Smooth muscle cell (in vitro differentiated cells): ENCODE data around the gene CCDC154. TPM values are rescaled to one million over a fixed set of nuclear protein-coding genes. Genes with fewer than 3 reads are reported as not detected.

Experiments
- DNase-seq: peaks from one replicate; lab custom pipeline; 2025; ENCODE audit not compliant: unreplicated experiment; lab: John Stamatoyannopoulos, UW
- H2AFZ ChIP-seq: fragments of 200-600 bp; sonication (generic); 2 replicates; pipeline ENCODE4 v1.6.0; 2016; ENCODE audit warnings: antibody characterized with exemption, low read depth, mild to moderate bottlenecking
- H3F3A ChIP-seq: fragments of 200-600 bp; sonication (generic); 2 replicates; pipeline ENCODE4 v1.6.0; 2017; ENCODE audit warnings: antibody characterized with exemption, low read depth
- H3K27ac ChIP-seq: fragments of 200-600 bp; sonication (generic); 2 replicates; pipeline ENCODE4 v1.5.1; 2016; ENCODE audit warnings: low read depth, mild to moderate bottlenecking
- H3K27me3 ChIP-seq: fragments of 200-600 bp; sonication (generic); 2 replicates; pipeline ENCODE4 v1.6.1; 2016; ENCODE audit warnings: low read depth, mild to moderate bottlenecking
- H3K36me3 ChIP-seq: fragments of 200-600 bp; sonication (generic); 2 replicates; pipeline ENCODE4 v1.5.1; 2016; ENCODE audit warnings: low read depth
- H3K4me1 ChIP-seq: fragments of 200-600 bp; sonication (generic); 2 replicates; pipeline ENCODE4 v1.5.1; 2016; ENCODE audit warnings: low read depth
- H3K4me2 ChIP-seq: fragments of 200-600 bp; sonication (generic); 2 replicates; pipeline ENCODE4 v1.6.0; 2016; ENCODE audit warnings: mild to moderate bottlenecking
- H3K4me3 ChIP-seq: fragments of 200-600 bp; sonication (generic); 2 replicates; pipeline ENCODE4 v1.5.1; 2016; ENCODE audit warnings: mild to moderate bottlenecking
- H3K79me2 ChIP-seq: fragments of 200-600 bp; sonication (generic); 2 replicates; pipeline ENCODE4 v1.6.0; 2016; ENCODE audit warnings: low read depth, mild to moderate bottlenecking
- H3K9ac ChIP-seq: fragments of 200-600 bp; sonication (generic); 2 replicates; pipeline ENCODE4 v1.6.0; 2016; ENCODE audit warnings: low read depth
- H3K9me3 ChIP-seq: fragments of 200-600 bp; sonication (generic); replicated peaks from 2 replicates; pipeline ENCODE4 v1.5.1; 2016; ENCODE audit warnings: low read depth
- H4K20me1 ChIP-seq: fragments of 200-600 bp; sonication (generic); 2 replicates; pipeline ENCODE4 v1.6.0; 2016; ENCODE audit warnings: low read depth
- WGBS: methylation state at CpG from one replicate; pipeline ENCODE4 v1.1.7; 2016; ENCODE audit warnings: low lambda C conversion rate; 5-methylcytosine and 5-hydroxymethylcytosine counted together
- polyA plus RNA-seq: library from polyadenylated mRNA; unstranded; fragments of >200 nt; fragmentation: Nextera tagmentation; extraction: Ambion mirVana; gene quantifications from 2 replicates; pipeline ENCODE4 v1.2.1, GENCODE V29; 2016
- total RNA-seq: library from RNA; depleted of rRNA; stranded (reverse); fragments of >200 nt; gene quantifications from 2 replicates; pipeline ENCODE4 v1.2.3, GENCODE V29; 2014
- TF ChIP-seq, protein P1 (sequence below): fragments of 200-600 bp; sonication (generic); IDR thresholded peaks from 2 replicates; pipeline ENCODE4 v1.5.1; 2017; ENCODE audit warnings: borderline replicate concordance, mild to moderate bottlenecking, antibody characterized with exemption; ENCODE audit not compliant: insufficient read depth, poor library complexity, severe bottlenecking

The CCDC154 gene
- total and polyA plus RNA-seq, 2 experiments from 2014 or later: 0.24 TPM; not detected in 1

DNA sequence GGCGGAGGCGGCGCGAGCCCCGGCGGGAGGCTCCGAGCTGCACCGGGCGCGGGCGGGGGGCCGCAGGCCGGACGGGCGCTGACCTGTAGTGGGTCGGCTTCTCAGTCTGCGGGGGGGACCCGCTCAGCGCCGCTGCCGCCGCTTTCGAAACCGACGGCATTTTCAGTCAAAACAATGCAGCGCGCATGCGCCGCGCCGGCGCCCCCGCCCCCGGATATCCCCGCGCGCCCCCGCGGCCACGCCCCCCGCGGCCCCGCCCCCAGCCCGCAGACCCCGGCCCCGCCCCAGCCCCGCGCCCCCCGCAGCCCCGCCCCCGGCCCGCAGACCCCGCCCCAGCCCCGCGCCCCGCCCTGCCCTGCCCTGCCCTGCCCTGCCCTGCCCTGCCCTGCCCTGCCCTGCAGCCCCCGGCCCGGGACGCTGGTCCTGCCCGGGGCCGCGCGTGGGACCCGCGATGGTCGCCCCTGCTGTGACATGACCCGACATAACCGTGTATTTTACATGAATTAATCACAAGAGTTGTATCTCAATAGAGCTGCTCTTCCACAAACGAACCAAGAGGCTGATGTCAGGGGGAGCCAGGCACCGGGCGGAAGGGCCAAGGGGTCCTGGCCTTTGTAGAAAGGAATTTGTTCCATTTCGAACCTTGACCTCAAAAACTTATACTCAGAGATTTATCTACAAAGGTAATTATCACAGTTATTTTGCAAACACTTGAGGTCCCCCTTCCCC is 29.7 kb downstream of the CCDC154 start, which contains the start of gene UNKL:
TSS of gene UNKL (minus strand) at position 173 of the 729 bp plus-strand sequence. CDS start at position 160, 13 bp downstream.
- no peaks in the 10 kb centered on the region for H4K20me1 ChIP-seq
- H3K27ac ChIP-seq: peak within 1 kb of the TSS; percentile 12
- peak within 1 kb of the TSS; percentile 89 for H3K9ac ChIP-seq
- H2AFZ ChIP-seq: peak within 1 kb of the TSS; percentile 72
- no peaks in the 10 kb centered on the region for H3F3A ChIP-seq
- H3K27me3 ChIP-seq: no peaks in the 10 kb centered on the region
- TF ChIP-seq, protein P1, sequence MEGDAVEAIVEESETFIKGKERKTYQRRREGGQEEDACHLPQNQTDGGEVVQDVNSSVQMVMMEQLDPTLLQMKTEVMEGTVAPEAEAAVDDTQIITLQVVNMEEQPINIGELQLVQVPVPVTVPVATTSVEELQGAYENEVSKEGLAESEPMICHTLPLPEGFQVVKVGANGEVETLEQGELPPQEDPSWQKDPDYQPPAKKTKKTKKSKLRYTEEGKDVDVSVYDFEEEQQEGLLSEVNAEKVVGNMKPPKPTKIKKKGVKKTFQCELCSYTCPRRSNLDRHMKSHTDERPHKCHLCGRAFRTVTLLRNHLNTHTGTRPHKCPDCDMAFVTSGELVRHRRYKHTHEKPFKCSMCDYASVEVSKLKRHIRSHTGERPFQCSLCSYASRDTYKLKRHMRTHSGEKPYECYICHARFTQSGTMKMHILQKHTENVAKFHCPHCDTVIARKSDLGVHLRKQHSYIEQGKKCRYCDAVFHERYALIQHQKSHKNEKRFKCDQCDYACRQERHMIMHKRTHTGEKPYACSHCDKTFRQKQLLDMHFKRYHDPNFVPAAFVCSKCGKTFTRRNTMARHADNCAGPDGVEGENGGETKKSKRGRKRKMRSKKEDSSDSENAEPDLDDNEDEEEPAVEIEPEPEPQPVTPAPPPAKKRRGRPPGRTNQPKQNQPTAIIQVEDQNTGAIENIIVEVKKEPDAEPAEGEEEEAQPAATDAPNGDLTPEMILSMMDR: no peak
- 7% methylated on average over 27 of the region's 72 CpGs for WGBS
- H3K4me2 ChIP-seq: peak within 1 kb of the TSS; percentile 95
- no peaks in the 10 kb centered on the region for H3K9me3 ChIP-seq
- H3K4me1 ChIP-seq: peaks cover 9% of the 10 kb centered on the region
- no peaks in the 10 kb centered on the region for H3K36me3 ChIP-seq
- DNase-seq: peak; percentile 61
- H3K4me3 ChIP-seq: peak within 1 kb of the TSS; percentile 90
- peaks cover 20% of the 10 kb centered on the region for H3K79me2 ChIP-seq

DNA sequence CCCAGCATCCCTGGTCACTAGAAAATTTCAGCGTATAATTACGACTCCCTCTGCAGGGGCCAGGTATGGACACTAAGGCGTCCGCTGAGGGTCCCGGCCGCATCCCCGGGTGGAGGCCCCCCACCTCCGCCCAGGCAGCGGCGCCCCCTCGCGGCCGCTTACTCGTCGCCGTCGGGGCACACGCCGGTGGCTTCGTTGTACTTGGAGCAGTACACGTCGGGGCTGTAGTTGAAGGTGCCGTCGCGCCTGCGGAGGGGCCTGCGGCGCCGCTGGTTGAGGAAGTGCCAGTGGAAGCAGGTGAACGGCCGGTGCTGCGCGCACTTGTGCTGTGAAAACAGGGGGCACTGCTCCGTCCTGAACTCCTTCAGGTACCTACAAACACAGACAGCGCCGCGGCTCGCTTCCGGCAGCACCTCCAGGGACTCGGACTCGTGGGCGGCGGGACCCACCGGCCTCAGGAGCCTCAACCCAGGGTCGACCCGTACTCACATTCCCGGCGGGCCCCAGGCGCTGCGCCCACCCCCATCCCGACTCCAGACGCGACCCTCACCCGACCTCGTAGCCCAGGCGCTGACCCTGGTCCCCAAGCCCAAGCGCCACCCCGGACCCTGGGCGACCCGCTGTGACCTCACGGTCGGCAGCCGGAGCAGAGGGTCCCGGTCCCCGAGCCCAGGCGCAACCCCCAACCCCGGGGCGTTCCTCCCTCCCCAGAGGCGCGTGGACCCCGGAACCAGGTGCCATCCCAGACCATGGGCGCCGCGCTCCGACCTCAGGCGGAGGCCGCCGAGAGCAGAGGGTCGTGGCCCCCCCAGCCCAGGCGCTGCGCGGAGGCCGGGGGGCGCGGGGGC is 30.4 kb downstream of the CCDC154 start:
- peaks cover 12% of the 10 kb centered on the region for H3K79me2 ChIP-seq
- WGBS: 9% methylated on average over 47 of the region's 85 CpGs
- peak overlapping the region; percentile 72 for H2AFZ ChIP-seq
- no peak for DNase-seq
- peaks cover 1% of the 10 kb centered on the region for H3K4me1 ChIP-seq
- peak overlapping the region; percentile 95 for H3K4me2 ChIP-seq
- H3K27ac ChIP-seq: no peak overlapping the region
- TF ChIP-seq, protein P1: peak; percentile 60
- no peaks in the 10 kb centered on the region for H4K20me1 ChIP-seq
- H3K9ac ChIP-seq: peak overlapping the region; percentile 89
- no peaks in the 10 kb centered on the region for H3K36me3 ChIP-seq
- no peaks in the 10 kb centered on the region for H3F3A ChIP-seq
- H3K9me3 ChIP-seq: no peaks in the 10 kb centered on the region
- no peaks in the 10 kb centered on the region for H3K27me3 ChIP-seq
- peak overlapping the region; percentile 90 for H3K4me3 ChIP-seq

DNA sequence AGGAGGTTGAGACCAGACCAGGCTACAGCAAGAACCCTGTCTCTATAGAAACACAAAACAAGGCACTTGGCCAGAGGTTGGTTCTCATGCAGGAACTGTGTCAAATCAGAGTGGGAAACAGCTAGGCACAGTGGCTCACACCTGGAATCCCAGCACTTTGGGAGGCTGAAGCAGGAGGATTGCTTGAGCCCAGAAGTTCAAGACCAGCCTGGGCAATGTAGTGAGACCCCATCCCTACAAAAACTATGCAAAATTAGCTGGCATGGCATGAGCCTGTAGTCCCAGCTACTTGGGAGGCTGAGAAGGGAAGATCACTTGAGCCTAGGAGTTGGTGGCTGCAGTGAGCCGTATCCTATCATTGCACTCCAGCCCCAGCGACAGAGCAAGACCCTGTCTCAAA is 31.5 kb downstream of the CCDC154 start:
- TF ChIP-seq, protein P1: no peak
- H3K9me3 ChIP-seq: no peaks in the 10 kb centered on the region
- H3K4me3 ChIP-seq: no peak overlapping the region
- H3K36me3 ChIP-seq: no peaks in the 10 kb centered on the region
- H4K20me1 ChIP-seq: peaks cover under 1% of the 10 kb centered on the region
- no peak overlapping the region for H3K9ac ChIP-seq
- peaks cover 3% of the 10 kb centered on the region for H3K79me2 ChIP-seq
- H3F3A ChIP-seq: no peaks in the 10 kb centered on the region
- no peak overlapping the region for H2AFZ ChIP-seq
- no peak overlapping the region for H3K27ac ChIP-seq
- no peak for DNase-seq
- WGBS: 100% methylated on average over 2 of the region's 2 CpGs
- H3K4me1 ChIP-seq: no peaks in the 10 kb centered on the region
- H3K27me3 ChIP-seq: no peaks in the 10 kb centered on the region
- H3K4me2 ChIP-seq: no peak overlapping the region
